Hepatocyte (in vitro differentiated cells): Measurements from ENCODE around the gene UGT1A5.

Source experiments
- CTCF ChIP-seq: fragments of 200-600 bp; sonication (generic); IDR thresholded peaks from 2 replicates; pipeline ENCODE4 v1.5.1; 2016; ENCODE audit warnings: antibody characterized with exemption, mild to moderate bottlenecking; ENCODE audit not compliant: poor library complexity
- EZH2phosphoT487 ChIP-seq: fragments of 200-600 bp; sonication (generic); IDR thresholded peaks from one replicate; pipeline ENCODE4 v1.6.1; 2018; ENCODE audit warnings: antibody characterized with exemption, mild to moderate bottlenecking, low read depth, moderate library complexity; ENCODE audit not compliant: unreplicated experiment, severe bottlenecking

GRCh38 chr2:233692648-233693047 is 20.1 kb upstream of the UGT1A5 start, which contains the start of gene UGT1A6:
- TF ChIP-seq CTCF = no peak
- TF ChIP-seq EZH2phosphoT487 = no peak
